Measurements from ENCODE around the gene GNB3. TPM values are rescaled to one million over a fixed set of nuclear protein-coding genes. Genes with fewer than 3 reads are reported as not detected.

The GNB3 gene
- total and polyA plus RNA-seq, 2 donors (not counting 3 experiments of a cell fraction or from before 2014, with no cell fraction given), result 9.4 to 12.0 TPM

DNA sequence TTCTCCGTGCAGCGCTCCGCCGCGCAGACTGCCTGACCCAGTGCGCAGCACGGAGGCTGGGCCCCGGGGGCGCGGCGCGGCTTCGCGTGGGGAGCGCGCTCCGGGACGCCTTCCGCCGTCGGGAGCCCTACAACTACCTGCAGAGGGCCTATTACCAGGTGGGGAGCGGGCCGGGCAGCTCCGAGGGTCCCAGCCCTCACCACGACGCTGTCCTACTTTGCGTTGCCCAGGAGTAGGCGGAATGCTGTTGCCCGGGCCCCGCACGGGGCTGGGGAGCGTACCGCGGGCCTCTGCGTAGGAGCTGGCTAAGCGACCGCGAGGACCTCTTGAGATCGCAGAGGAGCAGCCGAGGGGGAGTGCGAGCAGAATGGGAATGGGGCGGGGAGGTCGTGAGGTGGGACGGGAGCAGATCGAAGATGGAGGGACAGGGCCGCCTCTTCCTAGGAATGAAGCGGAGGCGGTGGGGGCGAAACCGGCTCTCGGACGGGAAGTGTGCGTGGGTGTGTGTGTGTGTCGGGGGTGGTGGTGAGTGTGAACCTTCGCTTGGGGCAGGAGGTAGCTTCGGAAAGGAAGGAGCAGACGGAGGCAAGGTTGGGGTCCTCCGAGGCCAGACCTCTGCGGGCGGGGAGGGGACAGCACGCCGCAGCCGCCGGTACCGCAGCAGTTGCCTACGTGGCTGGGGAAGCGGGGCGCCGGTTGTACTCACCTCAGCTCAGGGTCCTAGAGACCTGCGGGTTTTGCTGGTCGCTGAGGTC is 11.8 kb upstream of the GNB3 start:
- intact Hi-C loops (cut with micrococcal nuclease) (no loop called here), dilution Hi-C loops (cut with MboI; ENCODE audit: extremely low pct_ligation_motif_present, low sequenced_read_pairs) (no loop called here)
- ChIA-PET CTCF (interaction anchor here (1.4 to 12.0 kb wide), 2 partner anchors 76 to 209 kb away, joined by 3 to 148 read pairs; partner anchors contain the start of gene MLF2), POLR2A (interaction anchor here (0.8 to 1.2 kb wide), 3 partner anchors 15 to 89 kb away, joined by 3 to 6 read pairs (median 3); partner anchors contain the start of gene MLF2)
- no peaks in the 10 kb centered on the region for H3K9me3 ChIP-seq (replicated peaks; ENCODE audit: control insufficient read depth, insufficient read depth, low read length)
- H3K79me2 ChIP-seq (ENCODE audit: control insufficient read depth, insufficient read depth, low read length), result peaks cover 25% of the 10 kb centered on the region
- H3K36me3 ChIP-seq (ENCODE audit: control insufficient read depth in 2 of 2, extremely low read depth in 1 of 2, insufficient read depth in 2 of 2, low read length in 2 of 2), result peaks cover 0 to 13% of the 10 kb centered on the region in 2 experiments
- no peaks in the 10 kb centered on the region for H4K20me1 ChIP-seq (replicated peaks; ENCODE audit: control insufficient read depth, extremely low read depth, insufficient read depth, low read length)
- peak; percentile 21 for FAIRE-seq
- H3K9ac ChIP-seq (replicated peaks; ENCODE audit: extremely low read depth, insufficient read depth, low read length), result peak overlapping the region; percentile 76
- H3K27ac ChIP-seq (ENCODE audit: insufficient read depth, low read depth, low read length), result peak overlapping the region; percentile 29
- DNase-seq (ENCODE audit: low read depth, low spot score), result no peak
- H2AFZ ChIP-seq (ENCODE audit: low read depth, low read length), result peak overlapping the region; percentile 19
- peak overlapping the region; percentile 81 for H3K4me2 ChIP-seq (ENCODE audit: insufficient read depth, low read length)
- TF ChIP-seq GATA2 (IDR thresholded peaks at IDR 0.05; ENCODE audit: insufficient read depth, insufficient read length, low read depth, low read length) (no peak), JUN (IDR thresholded peaks at IDR 0.05; ENCODE audit: borderline replicate concordance, insufficient read depth, insufficient read length, low read depth) (no peak), FOS (IDR thresholded peaks at IDR 0.05; ENCODE audit: borderline replicate concordance, insufficient read depth, low read length) (peak; percentile 19), CTCF (IDR thresholded peaks at IDR 0.05; ENCODE audit: extremely low read depth in 1 of 2, insufficient read depth in 1 of 2, low read depth in 1 of 2, low read length in 2 of 2) (no peak), MAX (IDR thresholded peaks at IDR 0.05; ENCODE audit: insufficient read depth, insufficient read length) (no peak), POLR2A (IDR thresholded peaks at IDR 0.05; ENCODE audit: low read depth, low read length) (peak; percentile 33), POLR2AphosphoS5 (IDR thresholded peaks at IDR 0.05; ENCODE audit: insufficient read depth, low read depth, low read length) (peak; percentile 23), MYC (IDR thresholded peaks at IDR 0.05; ENCODE audit: low read depth, low read length) (no peak), EZH2 (IDR thresholded peaks at IDR 0.05; ENCODE audit: borderline replicate concordance, low read depth, low read length, severe bottlenecking) (no peak)
- no peaks in the 10 kb centered on the region for H3K9me1 ChIP-seq (replicated peaks; ENCODE audit: control insufficient read depth, extremely low read depth, insufficient read depth, low read length)
- peak overlapping the region; percentile 62 to 89 (median 80) for H3K4me3 ChIP-seq (replicated peaks in 1 of 3; ENCODE audit: insufficient read depth in 1 of 3, low read depth in 1 of 3, low read length in 3 of 3)
- no peaks in the 10 kb centered on the region for H3K27me3 ChIP-seq (ENCODE audit: control insufficient read depth in 2 of 2, insufficient read depth in 2 of 2, low read length in 2 of 2)
- peaks cover 20% of the 10 kb centered on the region for H3K4me1 ChIP-seq (ENCODE audit: control insufficient read depth, extremely low read depth, insufficient read depth, low read length)
- TSS peak; percentile 37 for BruUV-seq (replicated peaks)

All from endothelial cell of umbilical vein (primary cell).